Right atrium auricular region (tissue), 2 donors: Measurements from ENCODE around the gene SARS1. TPM values are rescaled to one million over a fixed set of nuclear protein-coding genes. Genes with fewer than 3 reads are reported as not detected.

Experiments
- DNase-seq: peaks from one replicate; pipeline ENCODE4 v3.0.0-alpha.2; 2019; ENCODE audit warnings: low spot score
- H3K27ac ChIP-seq, 2 donors: fragments of 200-600 bp; sonication (generic); 1 replicate in 1 of 2; 2 replicates in 1 of 2; pipeline ENCODE4 v1.5.1; 2016 to 2019
- H3K27me3 ChIP-seq, 2 donors: fragments of 200-600 bp; sonication (generic); one replicate each; pipeline versions ENCODE4 v1.5.1 to v1.6.0; 2017 to 2019
- H3K36me3 ChIP-seq: fragments of 200-600 bp; sonication (generic); one replicate; pipeline ENCODE4 v1.5.1; 2016
- H3K4me1 ChIP-seq, 2 donors: fragments of 200-600 bp; sonication (generic); one replicate each; pipeline versions ENCODE4 v1.5.1 to v1.6.0; 2017 to 2019
- H3K4me3 ChIP-seq, 2 donors: fragments of 200-600 bp; sonication (generic); 1 replicate in 1 of 2; 2 replicates in 1 of 2; pipeline ENCODE4 v1.5.1; 2017 to 2019; ENCODE audit warnings: mild to moderate bottlenecking in 1 of 2, moderate library complexity in 1 of 2
- H3K9me3 ChIP-seq, 2 donors: fragments of 200-600 bp; sonication (generic); one replicate each; pipeline ENCODE4 v1.5.1; 2019
- total RNA-seq, 2 donors: library from RNA; depleted of rRNA; stranded (reverse); fragments of >200 nt; gene quantifications; one replicate each; pipeline ENCODE4 v1.1.0, GENCODE V29; 2016
- TF ChIP-seq, protein P1 (sequence below), 2 donors: fragments of 200-600 bp; sonication (generic); IDR thresholded peaks; one replicate each; pipeline ENCODE4 v1.5.1; 2019; ENCODE audit warnings: antibody characterized with exemption in 2 of 2

Gene SARS1
- total RNA-seq, 2 donors from 2014 or later = 108 to 130 TPM

DNA sequence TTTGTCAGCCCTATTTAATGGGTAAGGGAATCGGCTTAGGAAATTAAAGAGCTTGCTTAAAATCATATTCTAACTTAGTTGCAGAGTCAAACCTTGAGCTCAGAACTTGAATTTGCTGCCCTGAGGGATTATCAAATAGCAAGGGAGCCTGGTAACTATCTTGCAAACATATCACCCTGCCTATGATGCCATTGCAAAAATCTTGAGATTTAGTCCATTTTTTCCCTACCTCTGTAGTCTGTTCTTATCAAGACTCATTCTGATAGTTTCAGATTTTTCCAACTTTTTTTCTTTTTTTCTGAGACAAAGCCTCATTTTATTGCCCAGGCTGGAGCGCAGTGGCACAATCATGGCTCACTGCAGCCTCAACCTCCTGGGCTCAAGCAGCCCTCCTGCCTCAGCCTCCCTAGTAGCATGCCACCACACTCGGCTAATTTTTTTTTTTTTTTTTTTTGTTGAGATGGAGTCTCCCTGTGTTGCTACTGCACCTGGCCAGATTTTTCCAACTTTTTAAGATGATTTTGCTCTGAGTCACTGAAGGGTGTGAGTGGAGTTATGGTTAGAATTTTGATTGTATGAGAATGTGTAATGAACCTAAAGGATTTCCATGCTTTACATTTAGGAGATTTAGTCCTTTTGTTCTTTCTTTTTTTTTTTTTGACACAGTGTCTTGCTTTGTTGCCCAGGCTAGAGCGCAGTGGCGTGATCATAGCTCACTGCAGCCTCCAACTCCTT lies 12.2 kb downstream of the SARS1 start:
- peaks cover 45% of the 10 kb centered on the region for H3K36me3 ChIP-seq
- H3K9me3 ChIP-seq = no peaks in the 10 kb centered on the region
- peaks cover 0 to 2% of the 10 kb centered on the region in 2 donors for H3K4me1 ChIP-seq
- TF ChIP-seq, protein P1, sequence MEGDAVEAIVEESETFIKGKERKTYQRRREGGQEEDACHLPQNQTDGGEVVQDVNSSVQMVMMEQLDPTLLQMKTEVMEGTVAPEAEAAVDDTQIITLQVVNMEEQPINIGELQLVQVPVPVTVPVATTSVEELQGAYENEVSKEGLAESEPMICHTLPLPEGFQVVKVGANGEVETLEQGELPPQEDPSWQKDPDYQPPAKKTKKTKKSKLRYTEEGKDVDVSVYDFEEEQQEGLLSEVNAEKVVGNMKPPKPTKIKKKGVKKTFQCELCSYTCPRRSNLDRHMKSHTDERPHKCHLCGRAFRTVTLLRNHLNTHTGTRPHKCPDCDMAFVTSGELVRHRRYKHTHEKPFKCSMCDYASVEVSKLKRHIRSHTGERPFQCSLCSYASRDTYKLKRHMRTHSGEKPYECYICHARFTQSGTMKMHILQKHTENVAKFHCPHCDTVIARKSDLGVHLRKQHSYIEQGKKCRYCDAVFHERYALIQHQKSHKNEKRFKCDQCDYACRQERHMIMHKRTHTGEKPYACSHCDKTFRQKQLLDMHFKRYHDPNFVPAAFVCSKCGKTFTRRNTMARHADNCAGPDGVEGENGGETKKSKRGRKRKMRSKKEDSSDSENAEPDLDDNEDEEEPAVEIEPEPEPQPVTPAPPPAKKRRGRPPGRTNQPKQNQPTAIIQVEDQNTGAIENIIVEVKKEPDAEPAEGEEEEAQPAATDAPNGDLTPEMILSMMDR (IDR thresholded peaks at IDR 0.05) = no peak
- DNase-seq = no peak
- H3K27ac ChIP-seq = no peak overlapping the region
- no peak overlapping the region for H3K4me3 ChIP-seq
- H3K27me3 ChIP-seq = no peaks in the 10 kb centered on the region

DNA sequence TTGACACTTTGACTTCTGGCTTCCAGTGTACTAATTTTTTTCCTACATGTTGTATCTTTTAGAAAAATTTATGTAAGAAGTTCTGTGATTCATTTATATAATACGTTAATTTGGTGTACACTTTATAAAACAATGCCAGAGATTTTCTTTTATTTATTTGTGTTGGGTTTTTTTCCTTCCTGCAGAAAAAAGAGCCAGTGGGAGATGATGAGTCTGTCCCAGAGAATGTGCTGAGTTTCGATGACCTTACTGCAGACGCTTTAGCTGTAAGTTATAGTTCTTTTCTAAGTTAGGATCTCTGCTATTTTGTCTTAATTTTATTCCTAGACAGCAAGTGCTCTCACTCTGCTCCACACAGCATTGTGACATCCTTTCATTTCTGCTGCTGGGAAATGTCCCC lies 14.4 kb downstream of the SARS1 start:
- no peak overlapping the region for H3K4me3 ChIP-seq
- no peaks in the 10 kb centered on the region for H3K9me3 ChIP-seq
- H3K4me1 ChIP-seq = peaks cover 0 to 2% of the 10 kb centered on the region in 2 donors
- H3K36me3 ChIP-seq = peaks cover 61% of the 10 kb centered on the region
- TF ChIP-seq, protein P1 (IDR thresholded peaks at IDR 0.05) = no peak
- no peaks in the 10 kb centered on the region for H3K27me3 ChIP-seq
- H3K27ac ChIP-seq = no peak overlapping the region
- no peak for DNase-seq

DNA sequence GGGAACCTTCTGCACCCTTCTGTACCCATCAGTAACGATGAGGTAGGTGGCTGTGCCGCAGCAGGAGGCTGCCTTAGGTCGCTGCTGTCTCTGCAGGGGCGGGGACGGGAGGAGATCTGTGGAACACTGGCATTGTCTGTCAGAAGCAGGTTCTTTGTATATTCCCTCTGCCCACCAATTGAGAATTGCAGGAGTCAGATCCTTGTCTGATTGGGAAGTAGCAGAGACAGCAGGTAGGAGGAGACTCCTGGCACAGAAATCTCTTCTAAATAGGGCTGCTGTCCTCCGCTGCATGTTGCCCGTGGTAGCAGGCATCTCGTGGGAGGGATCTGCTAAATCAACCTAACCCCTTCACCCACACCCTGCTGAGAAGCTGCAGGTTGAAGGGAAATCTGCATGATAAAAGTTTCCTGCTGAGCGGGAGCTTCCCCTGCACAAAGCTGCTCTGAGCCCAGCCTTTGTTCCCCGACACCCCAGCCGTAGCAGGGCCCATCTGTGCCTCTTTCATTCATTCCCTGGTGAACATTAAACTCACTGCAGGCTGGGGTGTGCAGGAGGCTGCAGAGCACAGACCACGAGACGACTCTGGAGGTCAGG lies 15.9 kb downstream of the SARS1 start:
- Histone ChIP-seq H3K9me3 (no peaks in the 10 kb centered on the region), H3K27ac (no peak overlapping the region), H3K4me3 (no peak overlapping the region), H3K4me1 (peaks cover 0 to 2% of the 10 kb centered on the region in 2 donors), H3K27me3 (no peaks in the 10 kb centered on the region), H3K36me3 (peaks cover 70% of the 10 kb centered on the region)
- no peak for DNase-seq
- TF ChIP-seq, protein P1 (IDR thresholded peaks at IDR 0.05) = no peak

DNA sequence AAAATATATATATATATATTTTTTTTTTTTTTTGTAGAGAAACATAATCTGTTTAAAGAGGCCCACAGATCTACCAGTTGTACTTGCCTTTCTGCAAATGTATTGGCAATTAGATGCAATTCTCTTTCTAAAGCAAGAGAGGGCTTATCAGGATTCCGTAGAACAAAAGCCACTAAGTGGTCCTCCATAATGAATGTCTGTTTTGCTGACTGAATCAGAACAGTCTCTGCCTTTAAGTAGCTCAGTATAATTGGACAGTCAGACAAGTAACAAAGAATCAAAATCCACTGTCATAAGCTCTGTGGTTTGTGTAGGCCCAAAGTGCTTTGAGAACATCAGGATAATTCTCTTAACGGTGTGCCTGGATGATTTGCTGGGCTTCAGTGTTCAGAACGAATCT lies 17.3 kb downstream of the SARS1 start:
- no peak for DNase-seq
- Histone ChIP-seq H3K4me1 (peaks cover 0 to 2% of the 10 kb centered on the region in 2 donors), H3K27ac (no peak overlapping the region), H3K4me3 (no peak overlapping the region), H3K36me3 (peaks cover 80% of the 10 kb centered on the region), H3K27me3 (no peaks in the 10 kb centered on the region), H3K9me3 (no peaks in the 10 kb centered on the region)
- TF ChIP-seq, protein P1 (IDR thresholded peaks at IDR 0.05) = no peak

DNA sequence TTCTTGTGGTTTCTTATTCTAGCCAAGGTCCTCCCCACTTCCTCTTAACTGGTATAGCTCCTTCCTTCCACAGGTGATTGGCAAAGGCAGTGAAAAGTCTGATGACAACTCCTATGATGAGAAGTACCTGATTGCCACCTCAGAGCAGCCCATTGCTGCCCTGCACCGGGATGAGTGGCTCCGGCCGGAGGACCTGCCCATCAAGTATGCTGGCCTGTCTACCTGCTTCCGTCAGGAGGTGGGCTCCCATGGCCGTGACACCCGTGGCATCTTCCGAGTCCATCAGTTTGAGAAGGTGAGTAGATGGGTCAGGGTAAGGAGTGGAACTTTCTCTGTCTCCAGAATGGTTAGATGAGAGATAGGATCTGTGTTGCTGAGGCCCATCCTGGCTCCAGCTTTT lies 21.4 kb downstream of the SARS1 start:
- TF ChIP-seq, protein P1 (IDR thresholded peaks at IDR 0.05) = no peak
- peak; percentile 26 for DNase-seq
- H3K9me3 ChIP-seq = no peaks in the 10 kb centered on the region
- H3K4me1 ChIP-seq = peaks cover 0 to under 1% of the 10 kb centered on the region in 2 donors
- no peak overlapping the region for H3K27ac ChIP-seq
- H3K27me3 ChIP-seq = no peaks in the 10 kb centered on the region
- H3K4me3 ChIP-seq = no peak overlapping the region
- H3K36me3 ChIP-seq = peaks cover 86% of the 10 kb centered on the region
